Activated CD4-positive, CD25-positive, alpha-beta regulatory T cell treated with anti-CD3 and anti-CD28 coated beads, Interleukin-2, amount 50 U/mL, for 72 hours (primary cell): ENCODE data around the gene MDM2.
"Not testable (repeated sequence)": the region's sequence is repeated elsewhere in the genome, so short reads cannot be mapped to it uniquely, and the experiment has no call there.

Source experiments
- DNase-seq: peaks from one replicate; pipeline ENCODE4 v3.0.0; 2021

Gene MDM2

GRCh38 chr12:68806488-68807237, 1.3 kb upstream of the MDM2 start:
- DNase-seq: no peak

- not testable (repeated sequence) for DNase-seq
Observed at GRCh38 chr12:68807274-68807575, 752 bp upstream of the MDM2 start.

- peak; percentile 81 for DNase-seq
Observed at GRCh38 chr12:68808388-68809189, 612 bp downstream of the MDM2 start.

- no peak for DNase-seq
Observed at GRCh38 chr12:68809190-68810026, 1.4 kb downstream of the MDM2 start.

GRCh38 chr12:68810027-68810389, 2.0 kb downstream of the MDM2 start:
- DNase-seq: not testable (repeated sequence)

GRCh38 chr12:68811573-68811972, 3.6 kb downstream of the MDM2 start:
- not testable (repeated sequence) for DNase-seq

GRCh38 chr12:68812553-68813241, 4.7 kb downstream of the MDM2 start:
- DNase-seq: no peak

GRCh38 chr12:68813242-68813593, 5.2 kb downstream of the MDM2 start:
- no peak for DNase-seq

GRCh38 chr12:68814490-68815231, 6.7 kb downstream of the MDM2 start:
- DNase-seq: no peak

- no peak for DNase-seq
Observed at GRCh38 chr12:68815232-68815927, 7.4 kb downstream of the MDM2 start.

- DNase-seq: no peak
Observed at GRCh38 chr12:68815928-68816800, 8.2 kb downstream of the MDM2 start.

GRCh38 chr12:68819481-68819880, 11.5 kb downstream of the MDM2 start:
- not testable (repeated sequence) for DNase-seq

GRCh38 chr12:68821357-68822188, 13.6 kb downstream of the MDM2 start:
- no peak for DNase-seq

GRCh38 chr12:68823696-68824095, 15.7 kb downstream of the MDM2 start:
- DNase-seq: no peak

GRCh38 chr12:68824131-68824530, 16.2 kb downstream of the MDM2 start:
- DNase-seq: no peak

GRCh38 chr12:68824597-68825250, 16.7 kb downstream of the MDM2 start:
- no peak for DNase-seq

GRCh38 chr12:68825569-68826217, 17.7 kb downstream of the MDM2 start:
- no peak for DNase-seq

GRCh38 chr12:68827895-68828671, 20.1 kb downstream of the MDM2 start:
- no peak for DNase-seq
